Activated CD8-positive, alpha-beta memory T cell treated with anti-CD3 and anti-CD28 coated beads for 36 hours (primary cell): ENCODE data around the gene RPL9. TPM values are rescaled to one million over a fixed set of nuclear protein-coding genes. Genes with fewer than 3 reads are reported as not detected.
"Not testable (repeated sequence)": the region's sequence is repeated elsewhere in the genome, so short reads cannot be mapped to it uniquely, and the experiment has no call there.

Source experiments
- CTCF ChIA-PET: fragments of 350-600 bp; sonication (Branson Sonifier 250); formaldehyde crosslinking; loops from one replicate; lab custom pipeline; 2021; ENCODE audit warnings: antibody characterized with exemption; lab: Charles Lee
- POLR2A ChIA-PET: fragments of 350-600 bp; sonication (Branson Sonifier 250); formaldehyde crosslinking; loops from one replicate; lab custom pipeline; 2021; ENCODE audit warnings: antibody characterized with exemption; lab: Charles Lee
- total RNA-seq, 2 experiments: library from RNA; stranded (reverse); gene quantifications; one replicate each; pipeline ENCODE4 v1.2.3, GENCODE V29; 2021

Gene RPL9
- total RNA-seq, 2 experiments from 2014 or later, result 1,524 to 1,633 TPM

DNA sequence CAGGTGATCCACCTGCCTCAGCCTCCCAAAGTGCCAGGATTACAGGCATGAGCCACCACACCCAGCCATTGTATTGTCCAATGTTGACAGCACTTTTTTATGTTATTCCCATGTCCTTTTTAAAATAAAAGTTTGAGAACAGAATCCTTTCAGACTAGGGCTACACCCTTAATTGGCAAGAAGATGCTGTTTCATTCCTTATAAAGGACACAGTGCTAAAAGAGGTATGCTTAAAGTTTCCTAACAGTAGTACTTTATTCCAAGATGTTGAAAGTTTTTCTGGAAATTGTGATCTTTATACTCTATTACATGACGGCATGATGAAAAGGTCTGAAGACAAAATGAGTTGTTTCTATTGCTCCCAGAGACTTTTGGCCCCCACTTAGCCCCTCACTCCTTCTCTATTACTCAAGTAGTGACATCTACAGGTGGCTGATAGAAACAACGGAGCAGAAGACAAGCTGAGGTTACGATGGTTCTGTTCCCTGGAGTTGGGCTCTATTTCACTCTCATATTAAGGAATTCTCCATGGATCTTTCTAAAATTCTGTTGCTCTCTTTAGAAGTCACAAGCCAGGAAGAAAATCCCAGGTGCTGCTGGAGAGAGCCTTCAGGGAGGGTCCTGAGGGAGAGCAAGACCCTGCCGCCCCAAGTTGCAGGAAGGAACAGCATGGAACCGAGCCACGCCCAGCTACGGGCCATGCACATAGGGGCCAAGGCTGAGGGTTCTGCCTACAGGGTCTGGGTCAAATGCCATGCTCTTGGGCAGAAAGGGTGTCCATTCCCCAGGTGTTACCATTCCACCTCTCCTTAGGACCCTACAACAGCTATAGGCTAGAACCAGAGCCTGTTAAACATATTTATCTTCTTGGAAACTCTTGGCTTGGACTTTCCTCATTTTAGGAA is 22.8 kb downstream of the RPL9 start:
- POLR2A ChIA-PET, result no interaction called here
- CTCF ChIA-PET, result no interaction called here

- ChIA-PET POLR2A (interaction anchor here (0.6 kb wide), 1 partner anchor 65 kb away, joined by 8 read pairs; no protein-coding TSS in a partner anchor), CTCF (no interaction called here)
Measured at GRCh38 chr4:39433878-39434492, 24.7 kb downstream of the RPL9 start.

DNA sequence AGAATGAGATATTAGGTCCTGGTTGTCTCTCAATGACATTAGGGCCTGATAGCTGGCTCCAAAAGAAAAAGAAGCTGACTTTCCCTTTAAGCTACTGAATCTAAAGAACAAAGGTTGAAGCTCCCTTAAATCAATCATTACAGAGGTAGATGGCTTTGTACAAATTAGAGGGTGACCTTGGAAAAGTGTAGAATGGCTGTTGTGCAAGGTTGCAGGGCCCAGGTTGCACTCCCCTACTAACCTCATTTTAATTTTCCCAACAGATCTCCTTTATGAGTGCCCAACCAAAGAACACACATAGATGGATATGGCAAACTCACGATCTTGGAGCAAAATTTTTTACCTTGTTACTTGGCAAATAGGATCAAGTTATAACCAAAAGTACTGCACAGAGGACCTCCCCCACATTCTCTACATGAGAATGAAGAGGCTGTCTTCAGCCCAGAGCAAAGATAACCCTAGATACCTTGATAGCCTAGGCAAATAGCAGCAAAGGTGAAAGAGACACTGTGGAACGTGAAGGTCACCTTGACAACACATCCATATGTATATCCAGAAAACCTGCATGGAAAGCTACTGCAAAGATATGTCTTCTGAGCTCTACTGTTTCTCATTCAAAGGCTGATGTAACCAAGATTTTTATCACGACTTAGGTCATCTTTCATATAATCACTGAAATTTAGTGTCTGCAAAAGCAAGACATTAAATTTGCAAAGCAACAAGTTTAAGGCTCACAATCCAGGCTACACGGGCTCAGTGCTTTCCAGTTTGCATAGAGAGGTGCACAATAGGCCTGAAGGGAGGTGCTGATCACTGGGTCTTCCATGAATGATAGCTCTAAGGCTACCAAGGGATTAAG is 29.0 kb downstream of the RPL9 start:
- POLR2A ChIA-PET, result no interaction called here
- CTCF ChIA-PET, result interaction anchor here (0.6 to 1.1 kb wide), 3 partner anchors 24 to 218 kb away, joined by 3 to 4 read pairs (median 4); no protein-coding TSS in a partner anchor

- ChIA-PET POLR2A (no interaction called here), CTCF (interaction anchor here (0.7 kb wide), 1 partner anchor 248 kb away, joined by 3 read pairs; no protein-coding TSS in a partner anchor)
Measured at GRCh38 chr4:39427520-39428114, 31.1 kb downstream of the RPL9 start.

DNA sequence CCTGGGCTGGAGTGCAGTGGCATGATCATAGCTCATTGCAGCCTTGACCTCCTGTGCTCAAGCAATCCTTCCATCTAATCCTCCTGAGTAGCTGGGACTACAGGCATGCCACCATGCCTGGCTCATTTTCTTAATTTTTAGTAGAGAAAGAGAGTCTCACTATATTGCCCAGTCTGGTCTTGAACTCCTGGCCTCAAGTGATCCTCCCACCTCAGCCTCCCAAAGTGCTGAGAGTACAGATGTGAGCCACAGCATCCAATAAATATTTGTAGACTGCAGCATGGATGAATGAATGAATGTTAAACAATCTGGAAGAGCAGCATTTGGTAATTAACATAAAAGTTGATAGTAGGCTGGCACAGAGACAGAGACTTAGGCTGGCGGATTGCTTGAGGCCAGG is 32.0 kb downstream of the RPL9 start:
- POLR2A ChIA-PET, result no interaction called here
- CTCF ChIA-PET, result interaction anchor here (0.7 kb wide), 1 partner anchor 249 kb away, joined by 3 read pairs; no protein-coding TSS in a partner anchor

- CTCF ChIA-PET, POLR2A ChIA-PET: not testable (repeated sequence)
Measured at GRCh38 chr4:39425297-39425696, 33.4 kb downstream of the RPL9 start.

GRCh38 chr4:39422247-39422646 is 36.5 kb downstream of the RPL9 start:
- POLR2A ChIA-PET, result no interaction called here
- CTCF ChIA-PET, result no interaction called here

- CTCF ChIA-PET, result no interaction called here
- POLR2A ChIA-PET, result no interaction called here
Measured at GRCh38 chr4:39415678-39416283, 42.9 kb downstream of the RPL9 start.

GRCh38 chr4:39411561-39411960 is 47.2 kb downstream of the RPL9 start:
- CTCF ChIA-PET, result interaction anchor here (0.7 kb wide), 1 partner anchor 1845 kb away, joined by 3 read pairs; no protein-coding TSS in a partner anchor
- POLR2A ChIA-PET, result not testable (repeated sequence)

DNA sequence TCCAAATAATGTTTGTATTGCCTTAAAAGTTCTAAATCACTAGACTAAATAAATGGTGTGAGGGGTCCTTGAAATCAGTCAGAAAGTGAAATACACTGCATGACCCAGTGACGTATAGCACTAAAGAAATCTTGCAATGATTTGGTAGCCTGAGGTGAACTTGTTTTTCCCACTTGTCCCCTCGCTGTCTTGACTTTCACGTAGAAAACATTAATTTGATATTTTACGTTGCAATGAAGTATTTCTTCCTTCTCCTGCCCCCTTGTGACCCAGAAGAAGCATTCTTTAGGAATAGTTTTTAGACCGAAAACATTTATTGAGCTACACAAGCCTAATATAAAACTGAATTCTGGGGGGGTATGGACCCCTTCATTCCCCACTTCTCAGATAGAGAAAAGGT is 48.3 kb downstream of the RPL9 start:
- CTCF ChIA-PET, result no interaction called here
- POLR2A ChIA-PET, result no interaction called here

DNA sequence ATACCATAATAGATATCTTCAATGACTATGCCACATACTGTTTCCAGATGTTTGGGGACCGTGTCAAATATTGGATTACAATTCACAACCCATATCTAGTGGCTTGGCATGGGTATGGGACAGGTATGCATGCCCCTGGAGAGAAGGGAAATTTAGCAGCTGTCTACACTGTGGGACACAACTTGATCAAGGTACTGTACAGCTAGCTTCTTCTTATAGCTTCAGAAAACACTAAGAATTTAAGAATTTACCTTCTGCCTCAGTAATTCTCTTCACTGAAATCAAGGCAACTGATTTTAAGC is 51.2 kb downstream of the RPL9 start:
- ChIA-PET POLR2A (no interaction called here), CTCF (no interaction called here)

- ChIA-PET CTCF (no interaction called here), POLR2A (no interaction called here)
Measured at GRCh38 chr4:39406763-39407583, 51.7 kb downstream of the RPL9 start, which contains the start of gene KLB. Gene KLB (plus strand): TSS chr4:39406930. CDS start chr4:39406950, 20 bp downstream.

Other genes with a start within 250 kb of the RPL9 start
- 100 to 1,000 TPM; 103 to 108 TPM for gene RFC1, start 92.6 kb downstream of the RPL9 start, total RNA-seq
- gene KLB, start 52.0 kb downstream of the RPL9 start, total RNA-seq, result not detected
- gene LIAS, start 134 bp upstream of the RPL9 start, total RNA-seq, result 10 to 100 TPM; 35.2 to 38.7 TPM
- 10 to 100 TPM; 29.2 to 37.4 TPM for gene UGDH, start 68.5 kb upstream of the RPL9 start, total RNA-seq
- gene SMIM14, start 179.9 kb upstream of the RPL9 start, total RNA-seq, result under 1 TPM; 0.57 to 0.78 TPM
- 10 to 100 TPM; 90.6 to 92.5 TPM for gene UBE2K, start 239.2 kb upstream of the RPL9 start, total RNA-seq